ENCODE measurements around the gene IGF2BP1.
A peak's percentile ranks its signal among the peaks of the same experiment; 100 is the strongest.

Gene IGF2BP1

DNA sequence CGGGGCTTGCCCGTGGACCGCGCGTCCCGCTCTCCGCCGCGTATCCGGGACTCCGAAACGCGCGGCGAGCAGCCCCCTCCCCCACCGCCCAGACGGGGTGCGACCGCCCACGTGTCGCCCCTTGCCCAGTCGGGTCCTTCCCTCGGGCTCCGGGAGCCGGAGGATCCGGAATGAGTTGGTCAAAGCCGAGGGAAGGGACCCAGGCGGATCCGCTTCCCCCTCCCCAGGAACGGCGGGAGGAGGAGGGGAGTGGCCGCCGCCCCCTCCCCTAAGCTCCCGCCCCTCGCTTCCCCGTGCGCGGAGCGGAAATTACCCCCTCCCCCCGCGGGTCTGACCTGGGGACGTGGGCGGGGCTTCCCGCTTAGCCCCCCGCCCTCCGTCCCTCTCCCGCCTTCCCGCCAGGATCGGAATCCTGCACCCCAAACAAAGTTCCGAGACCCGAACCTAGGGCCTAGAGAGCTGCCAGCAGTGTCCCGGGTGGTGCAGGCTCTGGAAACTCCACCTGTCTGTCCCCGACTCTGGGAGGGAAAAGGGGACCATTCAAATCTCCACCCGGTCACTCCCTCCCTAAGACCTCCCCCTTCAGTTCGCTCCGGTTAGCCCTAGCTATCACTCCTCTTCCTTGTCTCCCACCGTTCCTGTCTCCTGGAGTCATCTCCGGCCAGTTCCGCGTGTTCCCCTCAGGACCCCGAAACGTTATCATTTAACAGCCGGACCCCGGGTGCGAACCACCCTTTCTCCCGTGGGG is 1.0 kb upstream of the IGF2BP1 start:
- peak; percentile 98 for DNase-seq

DNA sequence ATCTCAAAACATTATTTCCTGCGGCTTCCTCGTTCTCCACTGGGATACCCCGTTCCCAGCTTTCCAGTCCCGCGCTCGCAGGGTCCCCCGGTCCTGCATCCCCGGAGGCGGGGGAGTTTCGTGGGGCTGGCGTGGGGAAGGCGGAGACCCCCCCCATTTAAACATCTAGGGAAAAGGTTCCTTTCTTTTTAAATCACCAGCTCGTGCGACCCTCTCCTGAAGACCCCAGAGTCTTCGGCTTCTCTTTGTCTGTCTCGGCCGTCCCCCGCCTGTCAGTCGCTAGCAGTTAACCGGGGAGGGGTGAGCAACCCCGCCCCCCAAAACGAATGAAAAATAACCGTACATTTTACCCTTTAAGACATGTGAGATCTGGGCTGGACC is 473 bp upstream of the IGF2BP1 start:
- no peak for DNase-seq

DNA sequence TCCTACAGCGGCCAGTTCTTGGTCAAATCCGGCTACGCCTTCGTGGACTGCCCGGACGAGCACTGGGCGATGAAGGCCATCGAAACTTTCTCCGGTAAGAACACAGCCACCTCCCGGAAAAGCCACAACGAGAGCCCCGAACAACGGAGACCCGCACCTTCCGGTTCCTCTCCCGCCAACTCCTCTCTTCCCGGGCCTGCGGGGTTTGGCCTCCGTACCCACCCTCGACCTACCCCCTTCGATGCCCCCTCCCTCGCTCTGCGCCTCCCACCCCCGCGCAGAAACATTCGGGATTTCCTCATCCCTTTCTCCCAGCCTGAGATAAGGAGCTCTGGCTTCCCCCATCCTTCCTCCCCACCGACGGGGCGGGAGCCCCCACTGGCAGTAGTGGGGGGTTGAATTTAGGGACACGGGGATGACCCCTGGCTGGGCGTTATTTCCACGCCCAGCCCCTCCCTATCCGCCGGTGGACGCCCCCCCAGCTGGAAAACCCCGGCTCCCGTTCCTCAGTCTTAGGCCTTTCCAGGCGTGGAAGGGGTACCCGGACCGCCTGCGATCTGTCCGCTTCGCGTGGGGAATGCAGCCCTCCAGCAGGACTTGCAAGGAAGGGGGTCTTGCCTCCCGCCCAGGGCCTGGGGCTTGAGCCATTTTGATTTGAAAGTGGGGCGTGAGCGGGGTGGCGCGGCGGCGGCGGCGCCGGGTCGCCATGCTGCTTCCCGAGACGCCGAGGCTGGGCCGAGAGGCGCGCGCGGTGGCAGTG is 822 bp downstream of the IGF2BP1 start:
- peak; percentile 60 for DNase-seq

DNA sequence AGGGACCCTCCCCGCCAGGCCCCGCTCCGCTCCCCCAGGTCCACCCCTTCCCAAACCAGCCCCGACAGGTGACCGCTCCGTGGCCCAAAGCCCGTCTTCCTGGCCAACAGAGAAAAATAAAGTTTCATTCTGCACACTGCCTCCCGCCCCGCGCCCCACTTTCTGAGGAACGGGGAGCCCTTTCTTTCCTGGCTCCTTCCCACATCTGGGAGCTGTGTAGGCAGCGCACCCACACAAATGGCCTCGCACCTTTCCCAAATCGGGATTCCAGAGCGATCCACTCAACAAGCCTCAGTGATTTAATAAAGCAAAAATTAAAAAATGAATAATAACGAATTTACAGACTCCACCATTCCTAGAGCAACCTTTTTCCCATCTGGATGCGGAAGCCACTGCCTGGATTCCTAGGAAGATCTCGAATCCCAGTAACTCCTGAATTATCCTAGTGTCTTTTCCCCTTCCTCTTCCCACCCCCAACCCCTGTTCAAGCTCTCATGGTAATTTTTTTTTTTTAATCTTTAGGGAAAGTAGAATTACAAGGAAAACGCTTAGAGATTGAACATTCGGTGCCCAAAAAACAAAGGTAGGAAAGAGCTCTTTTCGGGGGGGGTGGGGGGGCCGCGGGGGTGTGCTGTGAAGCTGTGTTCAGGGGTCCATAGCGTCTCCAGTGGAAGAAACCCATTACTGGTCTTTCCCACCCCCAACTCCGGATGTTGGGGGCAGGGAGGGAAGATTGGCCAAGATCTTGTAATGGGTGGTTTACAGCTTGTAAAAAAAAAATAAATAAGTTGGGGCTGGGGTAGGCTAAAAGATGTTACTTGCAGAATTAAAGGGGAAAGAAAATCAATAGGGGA is 1.6 kb downstream of the IGF2BP1 start:
- peak; percentile 62 for DNase-seq

- no peak for DNase-seq
Observed at GRCh38 chr17:49000943-49001342, 3.8 kb downstream of the IGF2BP1 start.

- no peak for DNase-seq
Observed at GRCh38 chr17:49001671-49002070, 4.5 kb downstream of the IGF2BP1 start.

DNA sequence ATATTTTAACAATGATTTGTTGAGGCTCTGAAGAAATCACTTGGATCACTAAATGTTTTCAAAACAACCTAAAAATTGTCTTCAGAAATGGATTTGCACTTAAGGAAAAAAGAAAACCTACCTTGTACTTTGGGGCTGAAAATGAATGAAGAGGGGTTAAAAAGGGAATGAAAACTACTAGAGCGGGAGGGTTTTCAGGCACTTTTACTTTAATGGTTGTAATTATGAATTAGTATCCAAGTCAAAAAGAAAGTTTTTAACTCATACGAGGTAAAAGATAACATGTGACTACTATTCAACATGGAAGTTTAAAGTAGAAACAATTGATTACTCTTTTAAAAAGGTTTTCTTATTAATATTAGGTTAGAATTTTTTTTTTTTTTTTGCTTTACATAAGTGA is 5.1 kb downstream of the IGF2BP1 start:
- no peak for DNase-seq

GRCh38 chr17:49002766-49003165 is 5.6 kb downstream of the IGF2BP1 start:
- DNase-seq = peak; percentile 1

GRCh38 chr17:49003557-49004511 is 6.6 kb downstream of the IGF2BP1 start:
- peak; percentile 82 for DNase-seq

DNA sequence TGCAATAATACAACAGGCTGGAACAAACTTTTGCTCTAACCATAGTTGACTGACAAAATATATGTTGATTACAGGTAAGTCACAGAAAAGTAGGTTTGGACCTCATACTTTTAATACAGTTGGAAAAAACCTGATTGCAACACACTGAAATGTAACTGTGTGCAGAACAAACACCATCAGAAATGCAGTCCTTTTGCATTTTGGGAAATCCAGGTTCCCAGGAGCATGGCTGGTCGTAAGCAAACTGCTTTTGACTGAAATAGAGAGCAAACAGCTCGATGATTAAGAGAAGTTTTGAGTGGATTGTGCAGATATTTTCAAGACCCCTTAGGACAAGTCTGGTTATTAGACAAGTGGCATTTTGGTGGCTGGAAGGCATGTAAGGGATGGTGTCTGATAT is 8.0 kb downstream of the IGF2BP1 start:
- peak; percentile 9 for DNase-seq

DNA sequence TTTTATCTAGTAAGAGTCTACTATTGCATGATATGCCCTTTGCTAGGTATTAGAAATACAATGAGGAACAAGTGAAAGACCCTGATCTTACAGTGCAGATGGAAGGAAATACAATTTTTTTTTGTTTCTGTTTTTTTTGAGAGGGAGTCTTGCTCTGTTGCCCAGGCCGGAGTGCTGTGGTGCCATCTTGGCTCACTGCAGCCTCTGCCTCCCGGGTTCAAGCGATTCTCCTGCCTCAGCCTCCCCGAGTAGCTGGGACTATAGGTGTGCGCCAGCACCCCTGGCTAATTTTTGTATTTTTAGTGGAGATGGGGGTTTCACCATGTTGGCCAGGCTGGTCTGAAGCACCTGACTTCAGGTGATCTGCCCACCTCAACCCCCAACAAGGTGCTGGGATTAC is 11.7 kb downstream of the IGF2BP1 start:
- DNase-seq = peak; percentile 25

GRCh38 chr17:49012769-49013255 is 15.6 kb downstream of the IGF2BP1 start:
- peak; percentile 60 for DNase-seq

DNA sequence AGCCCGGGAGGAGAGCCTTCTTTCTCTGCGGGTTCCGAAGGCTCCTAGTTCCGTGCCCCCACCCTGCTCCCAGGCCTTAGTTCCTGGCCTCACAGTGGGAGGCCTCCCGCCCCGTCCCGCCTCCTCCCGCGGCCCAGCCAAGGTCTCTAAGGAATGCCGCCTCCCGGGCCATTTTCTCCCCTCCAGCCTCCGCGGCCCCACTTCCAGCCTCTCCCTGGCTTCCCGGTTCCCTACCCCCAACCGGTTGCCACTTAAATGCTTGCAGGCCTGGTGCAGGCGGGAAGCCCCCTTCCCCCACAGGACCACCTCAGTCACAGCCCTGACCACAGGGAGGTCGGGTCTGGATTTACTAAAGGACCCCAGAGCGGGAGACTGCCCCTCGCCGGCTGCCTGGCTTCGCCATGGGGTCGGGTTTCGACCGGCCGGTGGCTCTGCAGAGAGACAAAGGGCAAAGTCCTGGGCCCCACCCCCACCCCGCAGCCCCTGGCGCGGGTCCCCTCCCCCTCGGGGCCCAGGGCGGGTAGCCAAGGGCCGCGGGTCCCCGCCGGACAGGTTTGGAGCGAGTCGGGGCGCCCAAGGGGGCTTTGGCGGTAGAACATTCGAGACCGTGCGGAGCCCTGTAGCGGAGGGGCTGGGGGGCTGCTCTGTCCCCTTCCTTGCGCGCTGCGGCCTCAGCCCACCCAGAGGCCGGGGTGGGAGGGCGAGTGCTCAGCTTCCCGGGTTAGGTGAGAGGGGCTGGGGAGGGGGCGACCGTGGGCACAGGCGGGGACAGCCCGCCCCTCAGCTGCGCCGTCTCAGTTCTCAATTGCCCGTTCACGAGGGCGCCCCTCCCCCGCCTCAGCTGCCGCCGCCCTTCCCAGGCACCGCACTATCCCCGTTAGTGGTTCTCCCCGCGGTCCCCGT is 16.4 kb downstream of the IGF2BP1 start:
- peak; percentile 96 for DNase-seq

DNA sequence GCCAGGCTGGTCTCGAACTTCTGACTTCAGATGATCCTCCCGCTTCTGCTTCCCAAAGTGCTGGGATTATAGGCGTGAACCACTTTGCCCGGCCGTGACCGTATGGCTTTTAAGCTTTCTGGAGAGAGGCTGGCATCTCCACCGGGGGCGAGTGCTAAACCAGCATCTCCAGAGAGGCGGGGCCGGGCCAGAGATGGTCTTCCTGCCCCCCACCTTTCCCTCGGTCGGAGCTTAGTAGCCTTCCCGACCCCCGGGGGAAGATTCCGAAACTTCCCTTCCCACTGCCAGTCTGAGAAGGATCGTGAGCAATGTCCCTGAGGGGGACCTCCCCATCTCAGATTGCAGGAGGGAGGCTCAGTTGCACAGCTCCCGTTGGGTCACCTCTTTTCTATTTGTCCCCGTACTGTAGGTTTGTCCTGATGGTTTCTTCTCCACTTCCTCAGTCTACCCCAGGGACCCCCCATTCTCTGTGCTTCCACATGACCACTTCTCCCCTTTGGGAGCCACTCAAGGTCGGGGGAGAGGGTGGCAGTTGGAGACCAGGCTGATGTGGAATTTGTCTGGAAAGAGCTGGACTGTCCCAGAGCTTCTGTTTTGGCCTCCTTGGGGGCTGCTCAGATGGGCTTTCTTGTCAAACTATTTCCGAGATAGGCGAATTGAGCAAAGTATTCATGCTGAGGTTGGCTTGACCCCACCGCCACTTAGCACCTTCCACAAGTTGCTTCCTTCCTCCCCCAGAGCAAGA is 18.2 kb downstream of the IGF2BP1 start:
- peak; percentile 44 for DNase-seq

- DNase-seq = no peak
Observed at GRCh38 chr17:49015924-49016774, 19.0 kb downstream of the IGF2BP1 start.

DNA sequence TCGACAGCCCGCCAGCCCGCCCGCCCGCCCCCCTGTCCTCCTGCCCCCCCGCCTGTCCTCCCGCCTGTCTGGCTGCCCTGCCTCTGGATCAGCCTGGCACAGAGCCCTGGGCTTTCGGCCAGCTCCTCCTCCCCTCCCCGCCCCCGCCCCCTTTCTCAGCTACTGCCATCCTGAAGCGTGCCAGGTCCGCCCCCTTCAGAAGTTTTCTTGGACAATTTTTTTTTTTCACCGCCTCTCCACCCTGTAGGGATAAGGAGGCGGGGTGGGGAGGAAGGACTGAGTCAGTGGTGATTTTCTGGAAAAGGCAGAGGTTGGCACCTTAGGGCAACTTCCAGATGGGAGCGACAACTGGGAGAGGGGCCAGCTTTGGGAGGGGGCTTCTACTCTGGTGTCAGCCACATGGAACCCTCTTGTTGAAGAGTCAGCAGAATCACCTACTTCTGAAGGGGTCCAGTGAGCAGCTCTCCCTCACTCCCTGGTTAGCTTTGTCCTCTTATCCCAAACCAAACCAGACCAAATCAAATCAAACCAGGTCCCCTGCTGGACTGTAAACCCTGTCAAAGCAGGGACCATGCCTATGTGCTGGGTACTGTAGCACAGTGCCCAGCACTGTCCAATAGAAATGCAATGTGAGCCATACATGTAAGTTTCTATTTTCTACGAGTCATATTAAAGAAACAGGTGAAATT is 19.7 kb downstream of the IGF2BP1 start:
- DNase-seq = peak; percentile 60

GRCh38 chr17:49018116-49018612 is 21.0 kb downstream of the IGF2BP1 start:
- peak; percentile 52 for DNase-seq

GRCh38 chr17:49018748-49019147 is 21.6 kb downstream of the IGF2BP1 start:
- DNase-seq = peak; percentile 22

Measured in islet precursor cell (in vitro differentiated cells).